ENCODE results near the gene SMAD7.

Gene SMAD7

GRCh38 chr18:48966523-48966922 lies 15.8 kb upstream of the SMAD7 start:
- H3K27me3 ChIP-seq (replicated peaks; ENCODE audit: control insufficient read depth, insufficient read depth, low read length): no peaks in the 10 kb centered on the region; the same call in none of the 2 replicates
- H3K4me3 ChIP-seq (replicated peaks; ENCODE audit: low read depth, low read length): no peak overlapping the region
- DNase-seq (ENCODE audit: extremely low read depth, insufficient read length): no peak
- no peaks in the 10 kb centered on the region for H3K36me3 ChIP-seq (ENCODE audit: control insufficient read depth, insufficient read depth, low read length)
- no peak for TF ChIP-seq CTCF (IDR thresholded peaks at IDR 0.05; ENCODE audit: insufficient read depth, low read length, poor library complexity, severe bottlenecking)

GRCh38 chr18:48963586-48964470 lies 13.1 kb upstream of the SMAD7 start:
- no peak for DNase-seq (ENCODE audit: extremely low read depth, insufficient read length)
- Histone ChIP-seq H3K4me3 (replicated peaks; ENCODE audit: low read depth, low read length) (no peak overlapping the region), H3K27me3 (replicated peaks; ENCODE audit: control insufficient read depth, insufficient read depth, low read length) (no peaks in the 10 kb centered on the region; the same call in none of the 2 replicates), H3K36me3 (ENCODE audit: control insufficient read depth, insufficient read depth, low read length) (no peaks in the 10 kb centered on the region)
- no peak for TF ChIP-seq CTCF (IDR thresholded peaks at IDR 0.05; ENCODE audit: insufficient read depth, low read length, poor library complexity, severe bottlenecking)

GRCh38 chr18:48962994-48963561 lies 12.3 kb upstream of the SMAD7 start:
- Histone ChIP-seq H3K4me3 (replicated peaks; ENCODE audit: low read depth, low read length) (no peak overlapping the region), H3K27me3 (replicated peaks; ENCODE audit: control insufficient read depth, insufficient read depth, low read length) (no peaks in the 10 kb centered on the region; the same call in none of the 2 replicates), H3K36me3 (ENCODE audit: control insufficient read depth, insufficient read depth, low read length) (no peaks in the 10 kb centered on the region)
- no peak for DNase-seq (ENCODE audit: extremely low read depth, insufficient read length)
- TF ChIP-seq CTCF (IDR thresholded peaks at IDR 0.05; ENCODE audit: insufficient read depth, low read length, poor library complexity, severe bottlenecking): no peak

- no peak for TF ChIP-seq CTCF (IDR thresholded peaks at IDR 0.05; ENCODE audit: insufficient read depth, low read length, poor library complexity, severe bottlenecking)
- no peaks in the 10 kb centered on the region; the same call in none of the 2 replicates for H3K27me3 ChIP-seq (replicated peaks; ENCODE audit: control insufficient read depth, insufficient read depth, low read length)
- DNase-seq (ENCODE audit: extremely low read depth, insufficient read length): no peak
- no peaks in the 10 kb centered on the region for H3K36me3 ChIP-seq (ENCODE audit: control insufficient read depth, insufficient read depth, low read length)
- no peak overlapping the region for H3K4me3 ChIP-seq (replicated peaks; ENCODE audit: low read depth, low read length)
These were observed 11.7 kb upstream of the SMAD7 start for GRCh38 chr18:48962252-48962993.

GRCh38 chr18:48961547-48961946 lies 10.8 kb upstream of the SMAD7 start:
- TF ChIP-seq CTCF (IDR thresholded peaks at IDR 0.05; ENCODE audit: insufficient read depth, low read length, poor library complexity, severe bottlenecking): no peak
- DNase-seq (ENCODE audit: extremely low read depth, insufficient read length): no peak
- H3K27me3 ChIP-seq (replicated peaks; ENCODE audit: control insufficient read depth, insufficient read depth, low read length): no peaks in the 10 kb centered on the region; the same call in none of the 2 replicates
- no peak overlapping the region for H3K4me3 ChIP-seq (replicated peaks; ENCODE audit: low read depth, low read length)
- no peaks in the 10 kb centered on the region for H3K36me3 ChIP-seq (ENCODE audit: control insufficient read depth, insufficient read depth, low read length)

Data from GM06990 (cell line).